Limb (tissue), 2 donors: ENCODE results near the gene RTL10.
"Not testable (repeated sequence)": the region's sequence is repeated elsewhere in the genome, so short reads cannot be mapped to it uniquely, and the experiment has no call there.

Source experiments
- DNase-seq, 2 donors: peaks; one replicate each; pipeline ENCODE4 v3.0.0-alpha.2; 2016; ENCODE audit errors: extremely low spot score in 2 of 2

The RTL10 gene

GRCh38 chr22:19890502-19891316, 36.0 kb upstream of the RTL10 start:
- no peak for DNase-seq

GRCh38 chr22:19889951-19890350, 35.3 kb upstream of the RTL10 start:
- DNase-seq, result no peak

- DNase-seq, result peak in 1 of 2 donors; percentile 14
Measured at GRCh38 chr22:19888131-19888746, 33.6 kb upstream of the RTL10 start.

- DNase-seq, result peak in 1 of 2 donors; percentile 21
Measured at GRCh38 chr22:19887256-19887985, 32.7 kb upstream of the RTL10 start.

GRCh38 chr22:19886605-19887255, 32.1 kb upstream of the RTL10 start:
- DNase-seq, result peak in 1 of 2 donors; percentile 23

GRCh38 chr22:19885841-19886592, 31.3 kb upstream of the RTL10 start:
- DNase-seq, result peak in 1 of 2 donors; percentile 28

- DNase-seq, result peak in 1 of 2 donors; percentile 26
Measured at GRCh38 chr22:19884954-19885751, 30.5 kb upstream of the RTL10 start.

GRCh38 chr22:19884161-19884953, 29.7 kb upstream of the RTL10 start:
- no peak for DNase-seq

- not testable (repeated sequence) for DNase-seq
Measured at GRCh38 chr22:19883446-19883845, 28.8 kb upstream of the RTL10 start.

- peak in 1 of 2 donors; percentile 28 for DNase-seq
Measured at GRCh38 chr22:19882446-19883381, 28.0 kb upstream of the RTL10 start.

GRCh38 chr22:19880786-19881569, 26.3 kb upstream of the RTL10 start:
- peak; percentile 75 to 86 for DNase-seq

- peak in 1 of 2 donors; percentile 27 for DNase-seq
Measured at GRCh38 chr22:19879992-19880785, 25.5 kb upstream of the RTL10 start.

- peak in 1 of 2 donors; percentile 27 for DNase-seq
Measured at GRCh38 chr22:19879643-19879991, 24.9 kb upstream of the RTL10 start.

- DNase-seq, result no peak
Measured at GRCh38 chr22:19879246-19879570, 24.5 kb upstream of the RTL10 start.

GRCh38 chr22:19878461-19879245, 24.0 kb upstream of the RTL10 start:
- no peak for DNase-seq
